ENCODE data around the gene BMP4. TPM values are rescaled to one million over a fixed set of nuclear protein-coding genes. Genes with fewer than 3 reads are reported as not detected.

The BMP4 gene
- total and polyA plus RNA-seq, 2 donors (not counting 3 experiments of a cell fraction or from before 2014, with no cell fraction given): 238 to 311 TPM

DNA sequence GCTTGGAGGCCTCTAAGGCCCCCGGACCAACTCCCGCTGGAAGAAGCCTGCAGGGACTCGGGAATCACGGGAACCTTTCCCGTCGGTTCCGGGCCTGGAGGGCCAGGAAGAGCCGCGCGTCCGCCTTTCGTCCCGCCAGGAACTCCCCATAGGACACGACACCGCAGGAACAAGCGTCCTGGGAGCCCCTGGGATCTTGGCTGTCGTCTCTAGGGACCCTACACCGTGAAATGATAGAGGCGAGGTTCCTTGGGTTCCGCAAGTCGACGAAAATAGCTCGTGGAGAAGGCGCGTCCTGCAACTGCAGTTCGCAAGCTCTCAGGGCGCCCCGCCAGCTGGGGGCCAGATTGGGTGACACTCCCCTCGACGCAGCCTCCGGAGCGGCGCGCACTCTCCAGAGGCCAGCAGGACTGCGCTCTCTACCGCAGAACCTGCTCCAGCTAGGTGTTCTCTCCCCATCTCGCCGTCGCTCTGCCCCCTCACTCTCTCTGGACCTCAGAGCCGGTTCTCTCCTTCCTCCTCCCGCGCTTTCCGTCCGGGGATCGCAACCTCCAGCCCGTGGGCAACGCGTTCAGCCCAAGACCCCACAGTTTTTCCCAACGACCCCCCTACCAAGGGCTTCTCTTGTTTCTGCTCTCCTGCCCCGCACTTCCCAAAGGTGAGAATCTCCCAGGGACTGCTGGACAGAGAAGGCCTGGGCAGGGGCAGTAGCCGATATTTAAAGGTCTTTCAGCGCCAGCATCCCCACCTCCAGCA, 776 bp downstream of the BMP4 start:
- intact Hi-C loops (cut with micrococcal nuclease): loop anchor here (1.0 kb wide), 7 partner anchors 152 to 524 kb away; no protein-coding TSS in a partner anchor
- H3K9me3 ChIP-seq (replicated peaks; ENCODE audit: control insufficient read depth, insufficient read depth, low read length): no peaks in the 10 kb centered on the region
- dilution Hi-C loops (cut with MboI; ENCODE audit: extremely low pct_ligation_motif_present, low sequenced_read_pairs): no loop called here
- no peaks in the 10 kb centered on the region for H4K20me1 ChIP-seq (replicated peaks; ENCODE audit: control insufficient read depth, extremely low read depth, insufficient read depth, low read length)
- H3K36me3 ChIP-seq (ENCODE audit: control insufficient read depth in 2 of 2, extremely low read depth in 1 of 2, insufficient read depth in 2 of 2, low read length in 2 of 2): peaks cover 18 to 22% of the 10 kb centered on the region in 2 experiments
- peak overlapping the region; percentile 77 to 86 (median 80) for H3K4me3 ChIP-seq (replicated peaks in 1 of 3; ENCODE audit: insufficient read depth in 1 of 3, low read depth in 1 of 3, low read length in 3 of 3)
- CTCF ChIA-PET: interaction anchor here (0.7 to 9.0 kb wide), 18 partner anchors 15 to 418 kb away, joined by 3 to 164 read pairs (median 6); no protein-coding TSS in a partner anchor
- H3K27ac ChIP-seq (ENCODE audit: insufficient read depth, low read depth, low read length): peak overlapping the region; percentile 65
- DNase-seq (ENCODE audit: low read depth, low spot score): peak; percentile 61
- H3K9ac ChIP-seq (replicated peaks; ENCODE audit: extremely low read depth, insufficient read depth, low read length): peak overlapping the region; percentile 77
- peaks cover 56% of the 10 kb centered on the region for H3K79me2 ChIP-seq (ENCODE audit: control insufficient read depth, insufficient read depth, low read length)
- H3K4me1 ChIP-seq (ENCODE audit: control insufficient read depth, extremely low read depth, insufficient read depth, low read length): peaks cover 11% of the 10 kb centered on the region
- H3K9me1 ChIP-seq (replicated peaks; ENCODE audit: control insufficient read depth, extremely low read depth, insufficient read depth, low read length): no peaks in the 10 kb centered on the region
- TF ChIP-seq MAX (IDR thresholded peaks at IDR 0.05; ENCODE audit: insufficient read depth, insufficient read length) (no peak), POLR2A (IDR thresholded peaks at IDR 0.05; ENCODE audit: low read depth, low read length) (peak; percentile 69), MYC (IDR thresholded peaks at IDR 0.05; ENCODE audit: low read depth, low read length) (no peak), POLR2AphosphoS5 (IDR thresholded peaks at IDR 0.05; ENCODE audit: insufficient read depth, low read depth, low read length) (peak; percentile 57), EZH2 (IDR thresholded peaks at IDR 0.05; ENCODE audit: borderline replicate concordance, low read depth, low read length, severe bottlenecking) (no peak)
- no TSS peak for BruUV-seq (replicated peaks)
- peak; percentile 40 for FAIRE-seq
- peak overlapping the region; percentile 58 for H3K4me2 ChIP-seq (ENCODE audit: insufficient read depth, low read length)
- POLR2A ChIA-PET: interaction anchor here (0.7 kb wide), 1 partner anchor 75 kb away, joined by 4 read pairs; no protein-coding TSS in a partner anchor
- H2AFZ ChIP-seq (ENCODE audit: low read depth, low read length): peak overlapping the region; percentile 64
- H3K27me3 ChIP-seq (ENCODE audit: control insufficient read depth in 2 of 2, insufficient read depth in 2 of 2, low read length in 2 of 2): no peaks in the 10 kb centered on the region

DNA sequence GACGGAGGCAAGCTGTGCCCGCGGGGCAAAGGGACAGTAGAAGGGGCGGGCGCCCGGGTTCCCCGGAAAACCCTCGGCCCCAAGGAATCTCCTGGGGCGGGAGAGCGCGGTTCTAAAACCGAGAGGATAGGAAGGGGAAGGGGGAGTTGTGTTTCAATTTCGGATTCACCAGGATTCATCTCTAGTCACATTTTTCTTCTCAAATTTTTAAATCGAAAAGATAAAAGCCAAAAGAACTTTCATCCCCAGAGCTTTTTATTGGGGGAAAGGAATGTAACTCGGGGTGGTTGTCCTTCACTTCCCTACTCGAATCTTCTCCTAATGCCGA, 1.4 kb downstream of the BMP4 start:
- H3K4me3 ChIP-seq (replicated peaks in 1 of 3; ENCODE audit: insufficient read depth in 1 of 3, low read depth in 1 of 3, low read length in 3 of 3): peak overlapping the region; percentile 77 to 86 (median 80)
- H3K79me2 ChIP-seq (ENCODE audit: control insufficient read depth, insufficient read depth, low read length): peaks cover 62% of the 10 kb centered on the region
- H3K27me3 ChIP-seq (ENCODE audit: control insufficient read depth in 2 of 2, insufficient read depth in 2 of 2, low read length in 2 of 2): no peaks in the 10 kb centered on the region
- dilution Hi-C loops (cut with MboI; ENCODE audit: extremely low pct_ligation_motif_present, low sequenced_read_pairs) (no loop called here), intact Hi-C loops (cut with micrococcal nuclease) (no loop called here)
- ChIA-PET POLR2A (no interaction called here), CTCF (interaction anchor here (1.0 to 9.0 kb wide), 13 partner anchors 9 to 417 kb away, joined by 3 to 164 read pairs (median 21); no protein-coding TSS in a partner anchor)
- peak overlapping the region; percentile 5 for H2AFZ ChIP-seq (ENCODE audit: low read depth, low read length)
- H3K36me3 ChIP-seq (ENCODE audit: control insufficient read depth in 2 of 2, extremely low read depth in 1 of 2, insufficient read depth in 2 of 2, low read length in 2 of 2): peaks cover 24 to 29% of the 10 kb centered on the region in 2 experiments
- H3K9me1 ChIP-seq (replicated peaks; ENCODE audit: control insufficient read depth, extremely low read depth, insufficient read depth, low read length): no peaks in the 10 kb centered on the region
- peak overlapping the region; percentile 77 for H3K9ac ChIP-seq (replicated peaks; ENCODE audit: extremely low read depth, insufficient read depth, low read length)
- peak overlapping the region; percentile 58 for H3K4me2 ChIP-seq (ENCODE audit: insufficient read depth, low read length)
- peak overlapping the region; percentile 65 for H3K27ac ChIP-seq (ENCODE audit: insufficient read depth, low read depth, low read length)
- BruUV-seq (replicated peaks): no TSS peak
- FAIRE-seq: no peak
- no peaks in the 10 kb centered on the region for H4K20me1 ChIP-seq (replicated peaks; ENCODE audit: control insufficient read depth, extremely low read depth, insufficient read depth, low read length)
- no peaks in the 10 kb centered on the region for H3K9me3 ChIP-seq (replicated peaks; ENCODE audit: control insufficient read depth, insufficient read depth, low read length)
- H3K4me1 ChIP-seq (ENCODE audit: control insufficient read depth, extremely low read depth, insufficient read depth, low read length): peaks cover 17% of the 10 kb centered on the region
- DNase-seq (ENCODE audit: low read depth, low spot score): no peak
- no peak for TF ChIP-seq GATA2 (IDR thresholded peaks at IDR 0.05; ENCODE audit: insufficient read depth, insufficient read length, low read depth, low read length)
- no peak for TF ChIP-seq MYC (IDR thresholded peaks at IDR 0.05; ENCODE audit: low read depth, low read length)
- no peak for TF ChIP-seq POLR2AphosphoS5 (IDR thresholded peaks at IDR 0.05; ENCODE audit: insufficient read depth, low read depth, low read length)
- no peak for TF ChIP-seq JUN (IDR thresholded peaks at IDR 0.05; ENCODE audit: borderline replicate concordance, insufficient read depth, insufficient read length, low read depth)
- TF ChIP-seq POLR2A (IDR thresholded peaks at IDR 0.05; ENCODE audit: low read depth, low read length): no peak
